HepG2 (cell line): ENCODE results near the gene NGDN. TPM values are rescaled to one million over a fixed set of nuclear protein-coding genes. Genes with fewer than 3 reads are reported as not detected.

Experiments used
- AKNA ChIP-seq: sonication (generic); formaldehyde crosslinking; IDR thresholded peaks from 2 replicates; pipeline ENCODE4 v1.4.0; 2020; ENCODE audit warnings: missing genetic modification reagents, borderline replicate concordance
- HDAC2 ChIP-seq: sonication (generic); formaldehyde crosslinking; IDR thresholded peaks from 2 replicates; pipeline ENCODE4 v1.4.0; 2020; ENCODE audit warnings: missing genetic modification reagents
- PHF20 ChIP-seq: sonication (generic); formaldehyde crosslinking; IDR thresholded peaks from 2 replicates; pipeline ENCODE4 v1.5.0; 2020; ENCODE audit warnings: mild to moderate bottlenecking, missing genetic modification reagents
- PPARG ChIP-seq: conservative IDR thresholded peaks from 2 replicates; pipeline ENCODE4 v1.6.1; 2016; ENCODE audit warnings: missing biosample characterization, missing genetic modification reagents
- REPIN1 ChIP-seq: sonication (generic); formaldehyde crosslinking; IDR thresholded peaks from 2 replicates; pipeline ENCODE4 v1.8.0; 2022; ENCODE audit warnings: missing genetic modification reagents, low read depth, mild to moderate bottlenecking, borderline replicate concordance
- TGIF2 ChIP-seq: IDR thresholded peaks from 2 replicates; pipeline ENCODE4 v1.6.1; 2016; ENCODE audit warnings: control low read depth, missing compliant biosample characterization
- TOPORS ChIP-seq: sonication (generic); formaldehyde crosslinking; IDR thresholded peaks from 2 replicates; pipeline ENCODE4 v1.8.0; 2023; ENCODE audit warnings: mild to moderate bottlenecking, missing genetic modification reagents
- ZKSCAN5 ChIP-seq: sonication (generic); formaldehyde crosslinking; IDR thresholded peaks from 2 replicates; pipeline ENCODE4 v1.5.1; 2020; ENCODE audit warnings: mild to moderate bottlenecking, missing genetic modification reagents
- ZNF598 ChIP-seq: sonication (generic); formaldehyde crosslinking; IDR thresholded peaks from 2 replicates; pipeline ENCODE4 v1.5.1; 2020; ENCODE audit warnings: mild to moderate bottlenecking, missing genetic modification reagents, borderline replicate concordance
- ZNF670 ChIP-seq: sonication (generic); formaldehyde crosslinking; IDR thresholded peaks from 2 replicates; pipeline ENCODE4 v1.8.0; 2022; ENCODE audit warnings: mild to moderate bottlenecking, missing genetic modification reagents, borderline replicate concordance
- ZNF724P ChIP-seq: sonication (generic); formaldehyde crosslinking; IDR thresholded peaks from 2 replicates; pipeline ENCODE4 v1.8.0; 2022; ENCODE audit warnings: missing genetic modification reagents, borderline replicate concordance
- polyA plus RNA-seq, 8 experiments: library from polyadenylated mRNA; depleted of rRNA in 3 of 8; stranded (reverse) in 7 of 8; unstranded in 1 of 8; fragments of >200 nt; fragmentation: Illumina TruSeq in 4 of 8; extraction: Trizol in 4 of 8; gene quantifications; 2 replicates each; pipeline versions ENCODE4 v1.2.1 to v1.2.3, GENCODE V29; 2011 to 2016; ENCODE audit warnings: low read depth in 4 of 8, missing spikeins in 1 of 8, mixed read lengths in 1 of 8; ENCODE audit not compliant: insufficient read depth in 1 of 8
- total RNA-seq, 5 experiments: library from RNA; depleted of rRNA; stranded (reverse); fragments of >200 nt; fragmentation: Illumina TruSeq; extraction: Trizol; gene quantifications; 2 replicates each; pipeline ENCODE4 v1.2.3, GENCODE V29; 2016; ENCODE audit warnings: low read depth in 1 of 5
- TF ChIP-seq, protein P1 (sequence below): sonication (generic); formaldehyde crosslinking; IDR thresholded peaks from 2 replicates; pipeline ENCODE4 v1.4.0; 2020; ENCODE audit warnings: missing genetic modification reagents, mild to moderate bottlenecking, borderline replicate concordance
- TF ChIP-seq, protein P2 (sequence below): sonication (generic); formaldehyde crosslinking; IDR thresholded peaks from 2 replicates; pipeline ENCODE4 v1.5.1; 2020; ENCODE audit warnings: missing genetic modification reagents, mild to moderate bottlenecking, borderline replicate concordance
- TF ChIP-seq, protein P3 (sequence below): sonication (generic); formaldehyde crosslinking; IDR thresholded peaks from 2 replicates; pipeline ENCODE4 v1.4.0; 2020; ENCODE audit warnings: missing genetic modification reagents, mild to moderate bottlenecking, borderline replicate concordance
- TF ChIP-seq, protein P4 (sequence below): IDR thresholded peaks from 2 replicates; pipeline ENCODE4 v1.6.1; 2016; ENCODE audit warnings: control low read depth

The NGDN gene
- total and polyA plus RNA-seq, 2 of the 13 experiments (the other 11 are each of a cell fraction or from before 2014, with no cell fraction given), result 154 to 216 TPM

DNA sequence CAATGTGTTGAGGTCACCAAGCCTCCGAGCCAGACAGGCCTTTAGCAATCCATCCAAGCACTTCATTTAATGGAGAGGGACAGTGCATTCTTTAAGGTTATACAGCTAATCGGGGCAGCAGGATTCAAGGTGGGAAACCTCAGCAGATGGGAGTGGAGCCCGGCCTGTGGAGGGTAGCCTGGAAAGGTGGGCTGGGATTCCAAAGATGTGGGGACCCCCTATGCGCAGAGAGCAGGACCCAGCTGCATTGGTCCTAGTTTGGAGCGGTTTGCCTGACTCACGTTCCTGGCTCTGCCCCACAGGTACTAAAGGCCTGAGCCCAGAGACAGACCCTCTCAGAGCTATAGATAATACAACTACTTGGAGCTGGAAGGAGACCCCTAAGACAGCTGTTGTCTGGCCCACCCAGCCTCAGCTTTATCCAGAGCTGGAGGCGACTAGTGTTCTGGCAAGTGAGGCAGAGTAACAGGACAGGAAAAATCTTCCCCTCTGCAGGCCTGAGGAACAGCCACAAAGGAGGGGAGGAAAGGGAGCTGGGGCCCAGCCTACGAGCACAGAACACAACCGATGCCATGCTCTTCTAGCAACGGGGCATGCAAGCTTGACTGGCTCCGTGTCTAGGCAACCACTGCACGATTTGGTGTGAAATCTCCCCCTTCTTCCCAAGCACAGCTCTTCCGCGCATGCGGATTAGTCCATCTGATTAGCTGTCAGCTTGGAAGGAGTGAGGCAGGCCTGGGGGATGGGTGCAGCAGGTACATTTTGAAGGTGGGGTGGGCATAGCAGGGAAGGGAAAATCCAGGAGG lies 33.0 kb upstream of the NGDN start (continued):
- TF ChIP-seq PPARG (CRISPR knock-in tag) (no peak), TOPORS (no peak), AKNA (CRISPR knock-in tag) (no peak), ZNF598 (0 out of 2 replicates have a peak, but pooled peaks have one; percentile 13), PHF20 (CRISPR knock-in tag) (0 out of 2 replicates have a peak, but pooled peaks have one; percentile 19), ZNF724P (no peak), ZKSCAN5 (no peak), TGIF2 (CRISPR knock-in tag) (no peak), HDAC2 (CRISPR knock-in tag) (no peak), REPIN1 (CRISPR knock-in tag) (no peak), ZNF670 (CRISPR knock-in tag) (no peak)
- TF ChIP-seq, protein P1, sequence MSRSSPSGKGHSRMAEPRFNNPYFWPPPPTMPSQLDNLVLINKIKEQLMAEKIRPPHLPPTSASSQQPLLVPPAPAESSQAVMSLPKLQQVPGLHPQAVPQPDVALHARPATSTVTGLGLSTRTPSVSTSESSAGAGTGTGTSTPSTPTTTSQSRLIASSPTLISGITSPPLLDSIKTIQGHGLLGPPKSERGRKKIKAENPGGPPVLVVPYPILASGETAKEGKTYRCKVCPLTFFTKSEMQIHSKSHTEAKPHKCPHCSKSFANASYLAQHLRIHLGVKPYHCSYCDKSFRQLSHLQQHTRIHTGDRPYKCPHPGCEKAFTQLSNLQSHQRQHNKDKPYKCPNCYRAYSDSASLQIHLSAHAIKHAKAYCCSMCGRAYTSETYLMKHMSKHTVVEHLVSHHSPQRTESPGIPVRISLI (CRISPR knock-in tag), result no peak
- TF ChIP-seq, protein P2, sequence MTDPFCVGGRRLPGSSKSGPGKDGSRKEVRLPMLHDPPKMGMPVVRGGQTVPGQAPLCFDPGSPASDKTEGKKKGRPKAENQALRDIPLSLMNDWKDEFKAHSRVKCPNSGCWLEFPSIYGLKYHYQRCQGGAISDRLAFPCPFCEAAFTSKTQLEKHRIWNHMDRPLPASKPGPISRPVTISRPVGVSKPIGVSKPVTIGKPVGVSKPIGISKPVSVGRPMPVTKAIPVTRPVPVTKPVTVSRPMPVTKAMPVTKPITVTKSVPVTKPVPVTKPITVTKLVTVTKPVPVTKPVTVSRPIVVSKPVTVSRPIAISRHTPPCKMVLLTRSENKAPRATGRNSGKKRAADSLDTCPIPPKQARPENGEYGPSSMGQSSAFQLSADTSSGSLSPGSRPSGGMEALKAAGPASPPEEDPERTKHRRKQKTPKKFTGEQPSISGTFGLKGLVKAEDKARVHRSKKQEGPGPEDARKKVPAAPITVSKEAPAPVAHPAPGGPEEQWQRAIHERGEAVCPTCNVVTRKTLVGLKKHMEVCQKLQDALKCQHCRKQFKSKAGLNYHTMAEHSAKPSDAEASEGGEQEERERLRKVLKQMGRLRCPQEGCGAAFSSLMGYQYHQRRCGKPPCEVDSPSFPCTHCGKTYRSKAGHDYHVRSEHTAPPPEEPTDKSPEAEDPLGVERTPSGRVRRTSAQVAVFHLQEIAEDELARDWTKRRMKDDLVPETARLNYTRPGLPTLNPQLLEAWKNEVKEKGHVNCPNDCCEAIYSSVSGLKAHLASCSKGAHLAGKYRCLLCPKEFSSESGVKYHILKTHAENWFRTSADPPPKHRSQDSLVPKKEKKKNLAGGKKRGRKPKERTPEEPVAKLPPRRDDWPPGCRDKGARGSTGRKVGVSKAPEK (CRISPR knock-in tag), result 0 out of 2 replicates have a peak, but pooled peaks have one; percentile 17
- TF ChIP-seq, protein P3, sequence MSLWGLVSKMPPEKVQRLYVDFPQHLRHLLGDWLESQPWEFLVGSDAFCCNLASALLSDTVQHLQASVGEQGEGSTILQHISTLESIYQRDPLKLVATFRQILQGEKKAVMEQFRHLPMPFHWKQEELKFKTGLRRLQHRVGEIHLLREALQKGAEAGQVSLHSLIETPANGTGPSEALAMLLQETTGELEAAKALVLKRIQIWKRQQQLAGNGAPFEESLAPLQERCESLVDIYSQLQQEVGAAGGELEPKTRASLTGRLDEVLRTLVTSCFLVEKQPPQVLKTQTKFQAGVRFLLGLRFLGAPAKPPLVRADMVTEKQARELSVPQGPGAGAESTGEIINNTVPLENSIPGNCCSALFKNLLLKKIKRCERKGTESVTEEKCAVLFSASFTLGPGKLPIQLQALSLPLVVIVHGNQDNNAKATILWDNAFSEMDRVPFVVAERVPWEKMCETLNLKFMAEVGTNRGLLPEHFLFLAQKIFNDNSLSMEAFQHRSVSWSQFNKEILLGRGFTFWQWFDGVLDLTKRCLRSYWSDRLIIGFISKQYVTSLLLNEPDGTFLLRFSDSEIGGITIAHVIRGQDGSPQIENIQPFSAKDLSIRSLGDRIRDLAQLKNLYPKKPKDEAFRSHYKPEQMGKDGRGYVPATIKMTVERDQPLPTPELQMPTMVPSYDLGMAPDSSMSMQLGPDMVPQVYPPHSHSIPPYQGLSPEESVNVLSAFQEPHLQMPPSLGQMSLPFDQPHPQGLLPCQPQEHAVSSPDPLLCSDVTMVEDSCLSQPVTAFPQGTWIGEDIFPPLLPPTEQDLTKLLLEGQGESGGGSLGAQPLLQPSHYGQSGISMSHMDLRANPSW (CRISPR knock-in tag), result no peak
- TF ChIP-seq, protein P4, sequence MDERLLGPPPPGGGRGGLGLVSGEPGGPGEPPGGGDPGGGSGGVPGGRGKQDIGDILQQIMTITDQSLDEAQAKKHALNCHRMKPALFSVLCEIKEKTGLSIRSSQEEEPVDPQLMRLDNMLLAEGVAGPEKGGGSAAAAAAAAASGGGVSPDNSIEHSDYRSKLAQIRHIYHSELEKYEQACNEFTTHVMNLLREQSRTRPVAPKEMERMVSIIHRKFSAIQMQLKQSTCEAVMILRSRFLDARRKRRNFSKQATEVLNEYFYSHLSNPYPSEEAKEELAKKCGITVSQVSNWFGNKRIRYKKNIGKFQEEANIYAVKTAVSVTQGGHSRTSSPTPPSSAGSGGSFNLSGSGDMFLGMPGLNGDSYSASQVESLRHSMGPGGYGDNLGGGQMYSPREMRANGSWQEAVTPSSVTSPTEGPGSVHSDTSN, result no peak
